Vagina (tissue), 2 donors: ENCODE results near the gene ADORA3. TPM values are rescaled to one million over a fixed set of nuclear protein-coding genes. Genes with fewer than 3 reads are reported as not detected.

ENCODE experiments used
- DNase-seq, 2 donors: peaks; one replicate each; pipeline ENCODE4 v3.0.0-alpha.2; 2017; ENCODE audit errors: extremely low spot score in 2 of 2
- H3K27ac ChIP-seq: fragments of 200-600 bp; sonication (generic); one replicate; pipeline ENCODE4 v1.5.1; 2019
- H3K27me3 ChIP-seq: fragments of 200-600 bp; sonication (generic); one replicate; pipeline ENCODE4 v1.5.1; 2019
- H3K36me3 ChIP-seq, 2 donors: fragments of 200-600 bp; sonication (generic); one replicate each; pipeline ENCODE4 v1.5.1; 2017 to 2019
- H3K4me1 ChIP-seq: fragments of 200-600 bp; sonication (generic); one replicate; pipeline ENCODE4 v1.5.1; 2019
- H3K4me3 ChIP-seq, 2 donors: fragments of 200-600 bp; sonication (generic); 1 replicate in 1 of 2; 2 replicates in 1 of 2; pipeline ENCODE4 v1.5.1; 2016 to 2019
- H3K9me3 ChIP-seq: fragments of 200-600 bp; sonication (generic); one replicate; pipeline ENCODE4 v1.5.1; 2019
- POLR2A ChIP-seq, 2 donors: fragments of 450-650 bp; IDR thresholded peaks; one replicate each; pipeline ENCODE4 v1.6.1; 2017; ENCODE audit warnings: antibody characterized with exemption in 2 of 2, mild to moderate bottlenecking in 2 of 2, moderate library complexity in 2 of 2
- POLR2AphosphoS5 ChIP-seq, 2 donors: sonication (generic); formaldehyde crosslinking; IDR thresholded peaks; one replicate each; pipeline ENCODE4 v1.9.0; 2017; ENCODE audit warnings: antibody characterized with exemption in 2 of 2, mild to moderate bottlenecking in 2 of 2, low read depth in 1 of 2; ENCODE audit not compliant: insufficient read depth in 1 of 2
- intact Hi-C: fragments of 100-400 bp; cut with DNase I; formaldehyde crosslinking; loops from one replicate; pipeline ENCODE4 v1.15.1; 2023
- total RNA-seq: library from RNA; depleted of rRNA; stranded (reverse); fragments of >200 nt; gene quantifications from one replicate; pipeline ENCODE4 v1.2.3, GENCODE V29; 2016
- TF ChIP-seq, protein P1 (sequence below), 3 experiments: fragments of 450-650 bp in 2 of 3; fragments of 200-600 bp in 1 of 3; sonication (generic) in 1 of 3; IDR thresholded peaks; one replicate each; pipeline ENCODE4 v1.5.1; 2017 to 2019; ENCODE audit warnings: antibody characterized with exemption in 3 of 3, mild to moderate bottlenecking in 2 of 3, moderate library complexity in 2 of 3

ADORA3 gene
- total RNA-seq, 1 donor from 2014 or later = 5.2 TPM

- TF ChIP-seq, protein P1, sequence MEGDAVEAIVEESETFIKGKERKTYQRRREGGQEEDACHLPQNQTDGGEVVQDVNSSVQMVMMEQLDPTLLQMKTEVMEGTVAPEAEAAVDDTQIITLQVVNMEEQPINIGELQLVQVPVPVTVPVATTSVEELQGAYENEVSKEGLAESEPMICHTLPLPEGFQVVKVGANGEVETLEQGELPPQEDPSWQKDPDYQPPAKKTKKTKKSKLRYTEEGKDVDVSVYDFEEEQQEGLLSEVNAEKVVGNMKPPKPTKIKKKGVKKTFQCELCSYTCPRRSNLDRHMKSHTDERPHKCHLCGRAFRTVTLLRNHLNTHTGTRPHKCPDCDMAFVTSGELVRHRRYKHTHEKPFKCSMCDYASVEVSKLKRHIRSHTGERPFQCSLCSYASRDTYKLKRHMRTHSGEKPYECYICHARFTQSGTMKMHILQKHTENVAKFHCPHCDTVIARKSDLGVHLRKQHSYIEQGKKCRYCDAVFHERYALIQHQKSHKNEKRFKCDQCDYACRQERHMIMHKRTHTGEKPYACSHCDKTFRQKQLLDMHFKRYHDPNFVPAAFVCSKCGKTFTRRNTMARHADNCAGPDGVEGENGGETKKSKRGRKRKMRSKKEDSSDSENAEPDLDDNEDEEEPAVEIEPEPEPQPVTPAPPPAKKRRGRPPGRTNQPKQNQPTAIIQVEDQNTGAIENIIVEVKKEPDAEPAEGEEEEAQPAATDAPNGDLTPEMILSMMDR (IDR thresholded peaks at IDR 0.05) = no peak
- TF ChIP-seq POLR2A (IDR thresholded peaks at IDR 0.05) (no peak), POLR2AphosphoS5 (IDR thresholded peaks at IDR 0.05; ENCODE audit: insufficient read depth in 1 of 2, low read depth in 1 of 2) (peak in 1 of 2 donors; percentile 18)
- no peaks in the 10 kb centered on the region for H3K36me3 ChIP-seq
- H3K9me3 ChIP-seq = no peaks in the 10 kb centered on the region
- DNase-seq = no peak
- H3K27ac ChIP-seq = peak overlapping the region; percentile 5
- H3K4me3 ChIP-seq = no peak overlapping the region
- H3K27me3 ChIP-seq = no peaks in the 10 kb centered on the region
- intact Hi-C loops = loop anchor here (5.0 to 10.0 kb wide), 2 partner anchors 91 to 139 kb away; no protein-coding TSS in a partner anchor
- H3K4me1 ChIP-seq = peaks cover 53% of the 10 kb centered on the region
Measured at GRCh38 chr1:111513410-111514020, 10.1 kb upstream of the ADORA3 start.

- H3K4me3 ChIP-seq = no peak overlapping the region
- intact Hi-C loops = loop anchor here (5.0 to 10.0 kb wide), 2 partner anchors 92 to 139 kb away; no protein-coding TSS in a partner anchor
Measured at GRCh38 chr1:111512931-111513330, 9.5 kb upstream of the ADORA3 start.

DNA sequence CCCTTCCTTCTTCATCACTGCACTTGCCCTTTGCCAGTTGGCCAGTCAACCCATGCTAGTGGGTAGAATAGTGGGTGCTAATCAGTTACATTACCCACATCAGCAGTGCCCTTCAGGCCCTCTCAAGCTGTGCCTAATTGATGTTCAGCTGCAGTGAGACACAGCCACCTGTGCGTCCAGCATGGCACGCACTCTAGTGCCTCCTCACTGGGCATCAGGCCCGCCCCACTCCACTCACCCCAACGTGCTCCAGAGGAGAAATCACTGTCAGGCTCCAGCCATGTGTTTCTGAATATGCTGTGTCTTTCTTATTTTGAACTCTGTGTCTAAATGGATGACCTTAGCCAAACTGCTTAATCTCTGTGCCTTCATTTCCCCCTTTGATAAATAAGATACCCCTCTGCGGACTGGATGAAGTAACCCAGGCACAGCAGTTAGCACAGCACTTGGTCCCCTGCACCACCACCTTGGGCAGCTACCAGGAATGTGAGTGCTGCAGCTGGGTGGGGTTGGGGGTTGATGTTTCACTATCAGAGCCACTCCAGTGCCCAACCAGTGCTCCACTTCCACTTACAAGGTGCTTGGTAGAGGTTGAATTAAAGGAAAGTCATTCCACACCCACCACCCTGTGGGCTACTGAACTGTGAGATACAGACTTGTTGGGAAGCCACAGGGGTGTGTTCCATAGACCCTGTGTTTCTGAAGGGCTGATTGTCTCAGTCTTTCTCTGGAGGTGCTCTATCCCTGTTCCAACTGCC lies 8.9 kb upstream of the ADORA3 start:
- TF ChIP-seq POLR2AphosphoS5 (IDR thresholded peaks at IDR 0.05; ENCODE audit: insufficient read depth in 1 of 2, low read depth in 1 of 2) = no peak
- no peak for TF ChIP-seq POLR2A (IDR thresholded peaks at IDR 0.05)
- TF ChIP-seq, protein P1 (IDR thresholded peaks at IDR 0.05) = no peak
- Histone ChIP-seq H3K27ac (peak overlapping the region; percentile 5), H3K27me3 (no peaks in the 10 kb centered on the region), H3K9me3 (no peaks in the 10 kb centered on the region), H3K36me3 (no peaks in the 10 kb centered on the region), H3K4me1 (peaks cover 63% of the 10 kb centered on the region), H3K4me3 (no peak overlapping the region)
- DNase-seq = no peak
- intact Hi-C loops = loop anchor here (5.0 to 10.0 kb wide), 2 partner anchors 92 to 140 kb away; no protein-coding TSS in a partner anchor

More at GRCh38 chr1:111512931-111513330, 9.5 kb upstream of the ADORA3 start:
- Histone ChIP-seq H3K4me1 (peaks cover 57% of the 10 kb centered on the region), H3K9me3 (no peaks in the 10 kb centered on the region), H3K27ac (peak overlapping the region; percentile 5), H3K27me3 (no peaks in the 10 kb centered on the region), H3K36me3 (no peaks in the 10 kb centered on the region)
- no peak for DNase-seq
- no peak for TF ChIP-seq POLR2AphosphoS5 (IDR thresholded peaks at IDR 0.05; ENCODE audit: insufficient read depth in 1 of 2, low read depth in 1 of 2)
- TF ChIP-seq POLR2A (IDR thresholded peaks at IDR 0.05) = no peak
- TF ChIP-seq, protein P1 (IDR thresholded peaks at IDR 0.05) = no peak

DNA sequence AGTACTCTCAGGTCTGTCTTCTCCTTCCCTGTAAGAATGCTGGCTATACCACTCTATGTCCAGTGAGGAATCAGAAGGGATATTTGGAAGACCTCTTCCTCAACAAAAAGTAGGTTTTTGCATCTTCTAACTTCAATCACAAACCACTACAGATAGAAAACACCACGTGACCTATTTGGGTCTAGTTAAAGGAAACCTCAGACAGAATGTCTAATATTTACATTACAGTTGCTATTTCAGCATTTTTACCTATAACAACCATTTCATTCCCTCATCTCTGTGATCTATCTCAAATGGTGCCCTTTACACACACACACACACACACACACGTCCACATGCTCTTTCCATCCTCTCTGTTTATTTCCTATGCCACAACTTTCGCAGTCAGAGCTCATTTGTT lies 7.9 kb upstream of the ADORA3 start:
- H3K4me1 ChIP-seq = peaks cover 59% of the 10 kb centered on the region
- H3K9me3 ChIP-seq = no peaks in the 10 kb centered on the region
- intact Hi-C loops = loop anchor here (5.0 to 10.0 kb wide), 2 partner anchors 93 to 141 kb away; no protein-coding TSS in a partner anchor
- no peaks in the 10 kb centered on the region for H3K27me3 ChIP-seq
- H3K27ac ChIP-seq = no peak overlapping the region
- no peaks in the 10 kb centered on the region for H3K36me3 ChIP-seq
- H3K4me3 ChIP-seq = no peak overlapping the region
- TF ChIP-seq POLR2A (IDR thresholded peaks at IDR 0.05) (no peak), POLR2AphosphoS5 (IDR thresholded peaks at IDR 0.05; ENCODE audit: insufficient read depth in 1 of 2, low read depth in 1 of 2) (no peak)
- TF ChIP-seq, protein P1 (IDR thresholded peaks at IDR 0.05) = no peak
- no peak for DNase-seq
